Measurements from ENCODE around the gene ZNF318.
"Not testable (repeated sequence)": the region's sequence is repeated elsewhere in the genome, so short reads cannot be mapped to it uniquely, and the experiment has no call there.

Gene ZNF318

DNA sequence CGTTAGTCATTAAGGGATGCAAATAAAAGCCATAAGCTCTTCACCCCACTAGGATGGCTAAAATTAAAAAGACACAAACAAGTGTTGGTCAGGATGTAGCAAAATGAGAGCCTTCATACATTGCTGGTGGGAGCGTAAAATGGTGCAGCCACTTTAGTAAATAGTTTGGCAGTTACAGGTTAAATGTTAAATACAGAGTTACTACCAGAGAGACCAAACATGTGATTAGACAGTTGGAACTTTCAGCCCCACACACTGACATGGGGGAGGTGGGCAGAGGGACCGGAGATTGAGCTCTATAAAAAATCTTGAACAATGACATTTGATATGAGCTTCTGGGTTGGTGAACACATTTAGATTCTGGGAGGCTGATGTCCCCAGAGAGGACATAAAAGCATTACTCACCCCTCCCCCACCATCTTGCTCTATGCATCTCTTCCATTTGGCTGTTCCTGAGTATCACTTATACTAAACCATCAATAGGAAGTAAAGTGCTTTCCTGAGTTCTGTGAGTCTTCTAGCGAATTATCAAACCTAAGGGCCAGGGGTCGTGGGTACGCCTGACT lies 20.4 kb upstream of the ZNF318 start:
- no peaks in the 10 kb centered on the region for H3K79me2 ChIP-seq (ENCODE audit: low read length)
- no peaks in the 10 kb centered on the region for H3K36me3 ChIP-seq (replicated peaks; ENCODE audit: insufficient read depth, low read length)
- H3F3A ChIP-seq (ENCODE audit: insufficient read depth, low read length), result no peaks in the 10 kb centered on the region
- no peaks in the 10 kb centered on the region for H4K20me1 ChIP-seq (ENCODE audit: insufficient read depth, low read length)
- no peaks in the 10 kb centered on the region for H3K4me1 ChIP-seq (ENCODE audit: low read length)
- DNase-seq, result no peak
- no peaks in the 10 kb centered on the region for H3K27me3 ChIP-seq (replicated peaks; ENCODE audit: insufficient read depth, low read length)
- H3K4me2 ChIP-seq (ENCODE audit: low read depth, low read length), result no peak overlapping the region
- no peak overlapping the region for H3K9ac ChIP-seq (ENCODE audit: low read length)
- H3K9me2 ChIP-seq (replicated peaks; ENCODE audit: insufficient read depth, low read length), result no peaks in the 10 kb centered on the region
- no peak overlapping the region for H3K27ac ChIP-seq (ENCODE audit: low read length)
- TF ChIP-seq, protein P1, sequence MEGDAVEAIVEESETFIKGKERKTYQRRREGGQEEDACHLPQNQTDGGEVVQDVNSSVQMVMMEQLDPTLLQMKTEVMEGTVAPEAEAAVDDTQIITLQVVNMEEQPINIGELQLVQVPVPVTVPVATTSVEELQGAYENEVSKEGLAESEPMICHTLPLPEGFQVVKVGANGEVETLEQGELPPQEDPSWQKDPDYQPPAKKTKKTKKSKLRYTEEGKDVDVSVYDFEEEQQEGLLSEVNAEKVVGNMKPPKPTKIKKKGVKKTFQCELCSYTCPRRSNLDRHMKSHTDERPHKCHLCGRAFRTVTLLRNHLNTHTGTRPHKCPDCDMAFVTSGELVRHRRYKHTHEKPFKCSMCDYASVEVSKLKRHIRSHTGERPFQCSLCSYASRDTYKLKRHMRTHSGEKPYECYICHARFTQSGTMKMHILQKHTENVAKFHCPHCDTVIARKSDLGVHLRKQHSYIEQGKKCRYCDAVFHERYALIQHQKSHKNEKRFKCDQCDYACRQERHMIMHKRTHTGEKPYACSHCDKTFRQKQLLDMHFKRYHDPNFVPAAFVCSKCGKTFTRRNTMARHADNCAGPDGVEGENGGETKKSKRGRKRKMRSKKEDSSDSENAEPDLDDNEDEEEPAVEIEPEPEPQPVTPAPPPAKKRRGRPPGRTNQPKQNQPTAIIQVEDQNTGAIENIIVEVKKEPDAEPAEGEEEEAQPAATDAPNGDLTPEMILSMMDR (IDR thresholded peaks at IDR 0.05; ENCODE audit: low read length), result no peak
- H3K4me3 ChIP-seq (ENCODE audit: low read length), result no peak overlapping the region
- H3K9me3 ChIP-seq (replicated peaks; ENCODE audit: insufficient read depth, low read length), result no peaks in the 10 kb centered on the region
- H2AFZ ChIP-seq (ENCODE audit: low read length), result no peak overlapping the region

DNA sequence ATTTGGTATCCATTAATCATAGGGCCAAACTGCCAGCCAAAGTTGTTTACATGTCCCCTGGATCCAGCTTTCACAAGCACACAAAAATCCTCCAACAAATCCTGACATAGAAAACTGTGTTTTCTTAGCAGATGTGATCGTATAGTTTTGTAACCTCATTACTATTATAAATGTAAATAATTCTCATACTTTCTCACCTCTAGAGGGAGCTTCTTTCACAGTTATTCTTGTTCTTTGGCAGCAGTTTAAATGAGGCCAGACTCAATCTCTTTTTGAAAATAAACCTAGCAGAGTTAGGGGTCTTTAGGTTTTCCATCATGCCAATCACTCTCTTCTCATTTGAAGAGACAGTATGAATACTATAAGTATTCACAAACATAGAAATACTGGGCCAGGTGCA lies 17.0 kb upstream of the ZNF318 start:
- Histone ChIP-seq H3K27ac (ENCODE audit: low read length) (no peak overlapping the region), H2AFZ (ENCODE audit: low read length) (no peak overlapping the region), H3K79me2 (ENCODE audit: low read length) (no peaks in the 10 kb centered on the region), H3K4me1 (ENCODE audit: low read length) (peaks cover 15% of the 10 kb centered on the region), H3K27me3 (replicated peaks; ENCODE audit: insufficient read depth, low read length) (no peaks in the 10 kb centered on the region), H3K9me2 (replicated peaks; ENCODE audit: insufficient read depth, low read length) (no peaks in the 10 kb centered on the region), H3K4me2 (ENCODE audit: low read depth, low read length) (no peak overlapping the region), H4K20me1 (ENCODE audit: insufficient read depth, low read length) (no peaks in the 10 kb centered on the region), H3K36me3 (replicated peaks; ENCODE audit: insufficient read depth, low read length) (no peaks in the 10 kb centered on the region), H3K4me3 (ENCODE audit: low read length) (no peak overlapping the region), H3F3A (ENCODE audit: insufficient read depth, low read length) (peaks cover 22% of the 10 kb centered on the region), H3K9ac (ENCODE audit: low read length) (no peak overlapping the region), H3K9me3 (replicated peaks; ENCODE audit: insufficient read depth, low read length) (no peaks in the 10 kb centered on the region)
- peak; percentile 38 for DNase-seq
- TF ChIP-seq EZH2 (optimal IDR thresholded peaks at IDR 0.05; ENCODE audit: low read depth, low read length) (no peak), EZH2phosphoT487 (IDR thresholded peaks at IDR 0.05; ENCODE audit: low read length) (no peak)
- TF ChIP-seq, protein P1 (IDR thresholded peaks at IDR 0.05; ENCODE audit: low read length), result peak; percentile 40

DNA sequence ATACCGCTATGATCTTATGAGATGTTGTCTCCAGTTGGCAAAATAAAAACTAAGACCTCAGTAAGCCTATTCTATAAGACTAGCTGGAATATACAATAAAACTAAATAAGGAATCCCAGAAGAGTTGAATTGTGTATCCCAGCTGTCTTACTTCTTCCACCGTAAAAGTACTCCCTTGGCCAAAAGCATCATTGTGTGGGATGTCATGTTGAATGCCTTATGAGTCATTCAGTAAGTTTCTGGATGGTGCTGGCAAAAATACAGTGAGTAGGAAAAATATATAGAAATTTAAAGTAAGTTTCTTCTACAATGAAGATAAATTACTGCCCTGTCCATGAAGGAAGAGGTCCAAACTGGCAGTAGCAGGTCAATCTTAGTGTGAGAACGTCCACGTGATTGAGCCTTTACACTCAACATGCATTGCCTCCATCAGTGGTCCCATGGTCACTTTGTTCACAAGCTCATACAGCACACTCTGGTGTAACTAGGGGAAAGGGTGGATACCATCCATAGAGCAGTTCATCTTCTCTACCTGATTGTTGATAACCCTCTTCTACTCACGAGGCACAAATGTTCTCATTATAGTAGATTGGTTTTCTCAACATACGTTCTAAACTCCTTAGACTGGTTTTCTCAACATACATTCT lies 13.7 kb upstream of the ZNF318 start:
- Histone ChIP-seq H2AFZ (ENCODE audit: low read length) (peak overlapping the region; percentile 67; the same call in 1 of the 2 replicates), H3K4me3 (ENCODE audit: low read length) (peak overlapping the region; percentile 1; the same call in 1 of the 2 replicates), H3K27ac (ENCODE audit: low read length) (peak overlapping the region; percentile 82), H3K9me2 (replicated peaks; ENCODE audit: insufficient read depth, low read length) (no peaks in the 10 kb centered on the region), H4K20me1 (ENCODE audit: insufficient read depth, low read length) (no peaks in the 10 kb centered on the region), H3K27me3 (replicated peaks; ENCODE audit: insufficient read depth, low read length) (no peaks in the 10 kb centered on the region), H3K4me1 (ENCODE audit: low read length) (peaks cover 15% of the 10 kb centered on the region), H3K9ac (ENCODE audit: low read length) (peak overlapping the region; percentile 0; the same call in 1 of the 2 replicates), H3K9me3 (replicated peaks; ENCODE audit: insufficient read depth, low read length) (no peaks in the 10 kb centered on the region), H3K4me2 (ENCODE audit: low read depth, low read length) (peak overlapping the region; percentile 46), H3K79me2 (ENCODE audit: low read length) (no peaks in the 10 kb centered on the region), H3K36me3 (replicated peaks; ENCODE audit: insufficient read depth, low read length) (no peaks in the 10 kb centered on the region), H3F3A (ENCODE audit: insufficient read depth, low read length) (peaks cover 22% of the 10 kb centered on the region)
- TF ChIP-seq EZH2 (optimal IDR thresholded peaks at IDR 0.05; ENCODE audit: low read depth, low read length) (no peak), EZH2phosphoT487 (IDR thresholded peaks at IDR 0.05; ENCODE audit: low read length) (no peak)
- TF ChIP-seq, protein P1 (IDR thresholded peaks at IDR 0.05; ENCODE audit: low read length), result no peak
- no peak for DNase-seq

DNA sequence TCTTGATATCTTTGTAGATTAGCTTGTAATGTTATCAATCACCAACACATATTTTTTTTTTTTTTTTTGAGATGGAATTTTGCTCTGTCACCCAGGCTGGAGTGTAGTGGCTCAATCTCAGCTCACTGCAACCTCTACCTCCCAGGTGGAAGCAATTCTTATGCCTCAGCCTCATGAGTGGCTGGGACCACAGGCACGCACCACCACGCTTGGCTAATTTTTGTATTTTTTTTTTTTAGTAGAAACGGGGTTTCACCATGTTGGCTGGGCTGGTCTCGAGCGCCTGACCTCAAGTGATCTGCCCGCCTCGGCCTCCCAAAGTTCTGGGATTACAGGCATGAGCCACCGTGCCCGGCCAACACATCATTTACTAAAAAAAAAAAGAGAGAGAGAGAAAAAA lies 11.4 kb upstream of the ZNF318 start:
- not testable (repeated sequence) for H3K36me3 ChIP-seq (replicated peaks; ENCODE audit: insufficient read depth, low read length); DNase-seq; H3K9me2 ChIP-seq (replicated peaks; ENCODE audit: insufficient read depth, low read length); H3K27ac ChIP-seq (ENCODE audit: low read length); H3K9ac ChIP-seq (ENCODE audit: low read length); H3K4me2 ChIP-seq (ENCODE audit: low read depth, low read length); H3K4me3 ChIP-seq (ENCODE audit: low read length); H3K79me2 ChIP-seq (ENCODE audit: low read length); H3K27me3 ChIP-seq (replicated peaks; ENCODE audit: insufficient read depth, low read length); H3K9me3 ChIP-seq (replicated peaks; ENCODE audit: insufficient read depth, low read length); H2AFZ ChIP-seq (ENCODE audit: low read length); H4K20me1 ChIP-seq (ENCODE audit: insufficient read depth, low read length)
- Histone ChIP-seq H3F3A (ENCODE audit: insufficient read depth, low read length) (peaks cover 22% of the 10 kb centered on the region), H3K4me1 (ENCODE audit: low read length) (peaks cover 15% of the 10 kb centered on the region)

All from MM.1S (cell line).